ENCODE measurements around the gene UBN1. TPM values are rescaled to one million over a fixed set of nuclear protein-coding genes. Genes with fewer than 3 reads are reported as not detected.
"Not testable (repeated sequence)": the region's sequence is repeated elsewhere in the genome, so short reads cannot be mapped to it uniquely, and the experiment has no call there.

UBN1 gene
- total and polyA plus RNA-seq, 4 donors, result 7.8 to 33.2 (median 15.5) TPM

DNA sequence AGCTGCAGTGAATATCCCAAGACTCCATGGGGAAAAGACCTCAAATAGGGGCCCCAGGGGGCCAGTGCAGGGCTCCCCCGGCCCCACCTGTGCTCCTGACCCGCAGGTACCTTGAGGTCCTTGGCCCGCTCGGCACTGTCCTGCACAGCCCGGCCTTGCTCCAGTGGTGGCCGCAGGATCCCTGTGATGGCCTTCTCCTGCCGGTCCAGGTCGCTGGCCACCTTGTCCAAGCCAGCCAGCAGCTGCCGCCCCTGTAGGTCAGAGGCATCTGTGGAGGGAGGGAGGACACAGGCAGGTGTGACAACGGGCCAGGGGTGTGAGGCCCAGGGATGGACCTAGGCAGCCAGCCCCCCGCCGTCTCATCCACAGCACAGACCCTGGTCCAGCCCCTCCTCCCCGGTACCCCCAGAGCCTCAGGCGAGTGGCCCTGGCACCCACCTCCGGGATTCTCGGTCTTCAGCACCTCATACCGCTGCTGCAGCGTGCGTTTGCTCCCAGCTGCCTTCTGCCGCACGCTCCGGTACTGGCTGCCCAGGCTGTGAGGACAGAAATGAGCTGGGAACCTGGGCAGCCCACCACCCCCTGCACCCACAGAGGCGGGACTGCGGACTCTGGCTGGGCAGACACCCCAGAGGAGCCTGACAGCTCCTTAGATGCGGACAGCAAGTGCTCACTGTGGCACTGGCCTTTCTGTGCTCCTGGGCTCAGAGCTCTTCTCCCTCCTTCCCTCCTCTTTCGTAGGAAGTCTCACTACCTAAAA is 46.0 kb downstream of the UBN1 start:
- no peak overlapping the region for H3K27ac ChIP-seq (ENCODE audit: low read depth in 1 of 2, low read length in 2 of 2)
- no peaks in the 10 kb centered on the region for H3K4me1 ChIP-seq (ENCODE audit: control insufficient read depth in 1 of 2, insufficient read depth in 2 of 2, low read length in 2 of 2)
- H3K4me3 ChIP-seq (ENCODE audit: low read length in 2 of 2), result no peak overlapping the region
- no peaks in the 10 kb centered on the region for H3K27me3 ChIP-seq (ENCODE audit: control insufficient read depth in 1 of 2, insufficient read depth in 2 of 2, low read length in 1 of 2)
- peaks cover 0 to 2% of the 10 kb centered on the region in 2 donors for H3K36me3 ChIP-seq (ENCODE audit: control insufficient read depth in 1 of 2, insufficient read depth in 2 of 2, low read length in 1 of 2)
- intact Hi-C loops (cut with DNase I), result no loop called here
- DNase-seq (no peak), ATAC-seq (ENCODE audit: low FRiP score) (no peak)
- no peaks in the 10 kb centered on the region for H3K9me3 ChIP-seq (ENCODE audit: control insufficient read depth, low read length)
- 87 to 88% methylated on average over 26 of the region's 26 CpGs for WGBS, 2 donors

DNA sequence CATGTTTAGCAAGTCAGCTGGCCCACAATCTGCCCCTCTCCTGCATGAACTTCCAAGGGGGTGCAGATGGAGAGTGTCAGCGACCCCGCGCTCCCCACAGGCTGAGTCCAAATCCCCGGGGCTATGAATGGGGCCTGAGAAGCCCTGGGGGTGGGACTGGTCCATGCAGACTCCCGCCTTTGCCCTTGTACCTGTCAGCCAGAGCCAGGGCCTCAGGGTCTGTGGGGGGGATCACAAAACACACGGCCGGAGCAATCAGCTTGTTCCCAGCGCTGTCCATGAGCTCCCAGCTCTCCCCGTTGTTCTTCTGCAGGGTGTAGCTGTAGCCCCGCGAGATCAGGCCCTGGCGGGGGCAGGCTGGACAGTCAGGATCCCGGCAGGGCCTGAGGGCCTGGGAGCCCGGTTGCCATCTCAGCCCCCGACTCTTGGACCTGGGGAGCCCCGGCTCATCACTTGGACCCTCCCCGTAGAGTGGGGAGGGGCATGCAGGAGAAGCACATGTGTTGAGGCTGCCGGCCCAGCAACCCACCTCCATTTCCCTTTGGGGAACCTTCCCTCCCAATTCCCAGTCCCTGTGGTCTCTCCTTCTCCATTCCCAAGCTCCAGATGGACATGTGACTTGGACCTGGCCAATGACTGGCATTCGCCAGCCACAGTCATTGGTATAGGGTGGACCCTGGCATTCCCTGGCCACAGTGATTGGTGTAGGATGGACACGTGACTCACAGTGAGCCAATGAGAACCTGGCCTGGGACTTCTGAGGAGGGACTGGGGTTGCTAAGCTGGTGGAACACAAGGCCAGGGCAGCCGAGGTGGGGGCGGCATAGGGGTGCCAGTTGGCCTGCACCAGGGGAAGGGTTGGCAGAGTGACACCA is 47.2 kb downstream of the UBN1 start:
- Histone ChIP-seq H3K36me3 (ENCODE audit: control insufficient read depth in 1 of 2, insufficient read depth in 2 of 2, low read length in 1 of 2) (peaks cover 0 to 2% of the 10 kb centered on the region in 2 donors), H3K4me3 (ENCODE audit: low read length in 2 of 2) (no peak overlapping the region), H3K27ac (ENCODE audit: low read depth in 1 of 2, low read length in 2 of 2) (no peak overlapping the region), H3K27me3 (ENCODE audit: control insufficient read depth in 1 of 2, insufficient read depth in 2 of 2, low read length in 1 of 2) (no peaks in the 10 kb centered on the region), H3K9me3 (ENCODE audit: control insufficient read depth, low read length) (no peaks in the 10 kb centered on the region), H3K4me1 (ENCODE audit: control insufficient read depth in 1 of 2, insufficient read depth in 2 of 2, low read length in 2 of 2) (no peaks in the 10 kb centered on the region)
- intact Hi-C loops (cut with DNase I), result no loop called here
- ATAC-seq (ENCODE audit: low FRiP score) (no peak), DNase-seq (no peak)
- 86 to 88% methylated on average over 22 of the region's 22 CpGs for WGBS, 2 donors

DNA sequence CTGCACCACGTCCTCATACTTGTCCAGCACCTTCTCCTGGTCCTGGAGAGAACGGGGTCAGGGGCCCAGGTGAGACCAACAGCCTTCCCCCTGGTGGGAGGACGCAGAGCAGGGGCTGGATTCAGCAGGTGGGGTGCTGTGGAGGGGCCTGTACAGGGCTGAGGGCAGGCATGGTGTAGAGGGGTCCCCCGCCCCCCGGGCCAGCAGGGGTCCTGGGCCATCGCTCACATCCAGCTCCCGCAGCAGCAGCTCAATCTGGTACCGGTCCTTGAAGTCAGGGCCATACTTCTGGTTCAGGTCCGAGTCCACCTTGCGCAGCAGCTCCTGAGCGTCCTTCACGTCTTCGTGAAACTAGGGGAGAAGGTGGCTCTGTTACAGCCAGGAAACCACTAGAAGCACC is 48.1 kb downstream of the UBN1 start:
- Histone ChIP-seq H3K4me3 (ENCODE audit: low read length in 2 of 2) (no peak overlapping the region), H3K27ac (ENCODE audit: low read depth in 1 of 2, low read length in 2 of 2) (no peak overlapping the region), H3K9me3 (ENCODE audit: control insufficient read depth, low read length) (no peaks in the 10 kb centered on the region), H3K27me3 (ENCODE audit: control insufficient read depth in 1 of 2, insufficient read depth in 2 of 2, low read length in 1 of 2) (no peaks in the 10 kb centered on the region), H3K36me3 (ENCODE audit: control insufficient read depth in 1 of 2, insufficient read depth in 2 of 2, low read length in 1 of 2) (no peaks in the 10 kb centered on the region), H3K4me1 (ENCODE audit: control insufficient read depth in 1 of 2, insufficient read depth in 2 of 2, low read length in 2 of 2) (no peaks in the 10 kb centered on the region)
- ATAC-seq (ENCODE audit: low FRiP score) (no peak), DNase-seq (no peak)
- WGBS, 2 donors, result 92 to 93% methylated on average over 13 of the region's 13 CpGs
- intact Hi-C loops (cut with DNase I), result no loop called here

DNA sequence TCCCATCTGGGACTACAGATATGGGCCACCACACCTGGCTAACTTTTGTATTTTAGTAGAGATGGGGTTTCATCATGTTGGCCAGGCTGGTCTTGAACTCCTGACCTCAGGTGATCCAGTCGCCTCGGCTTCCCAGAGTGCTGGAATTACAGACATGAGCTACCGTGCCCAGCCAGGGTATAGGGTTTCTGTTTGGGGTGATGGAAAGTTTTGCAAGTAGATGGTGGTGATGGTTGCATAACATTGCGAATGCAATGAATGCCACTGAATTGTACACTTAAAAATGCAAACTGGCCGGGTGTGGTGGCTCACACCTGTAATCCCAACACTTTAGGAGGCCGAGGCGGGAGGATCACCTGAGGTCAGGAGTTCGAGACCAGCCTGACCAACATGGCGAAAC is 49.5 kb downstream of the UBN1 start:
- ATAC-seq (ENCODE audit: low FRiP score); intact Hi-C loops (cut with DNase I); DNase-seq; H3K4me3 ChIP-seq (ENCODE audit: low read length in 2 of 2); H3K9me3 ChIP-seq (ENCODE audit: control insufficient read depth, low read length); H3K27ac ChIP-seq (ENCODE audit: low read depth in 1 of 2, low read length in 2 of 2); H3K36me3 ChIP-seq (ENCODE audit: control insufficient read depth in 1 of 2, insufficient read depth in 2 of 2, low read length in 1 of 2); H3K27me3 ChIP-seq (ENCODE audit: control insufficient read depth in 1 of 2, insufficient read depth in 2 of 2, low read length in 1 of 2); H3K4me1 ChIP-seq (ENCODE audit: control insufficient read depth in 1 of 2, insufficient read depth in 2 of 2, low read length in 2 of 2): not testable (repeated sequence)
- 92 to 95% methylated on average over 8 to 9 of the region's 9 CpGs for WGBS, 2 donors

DNA sequence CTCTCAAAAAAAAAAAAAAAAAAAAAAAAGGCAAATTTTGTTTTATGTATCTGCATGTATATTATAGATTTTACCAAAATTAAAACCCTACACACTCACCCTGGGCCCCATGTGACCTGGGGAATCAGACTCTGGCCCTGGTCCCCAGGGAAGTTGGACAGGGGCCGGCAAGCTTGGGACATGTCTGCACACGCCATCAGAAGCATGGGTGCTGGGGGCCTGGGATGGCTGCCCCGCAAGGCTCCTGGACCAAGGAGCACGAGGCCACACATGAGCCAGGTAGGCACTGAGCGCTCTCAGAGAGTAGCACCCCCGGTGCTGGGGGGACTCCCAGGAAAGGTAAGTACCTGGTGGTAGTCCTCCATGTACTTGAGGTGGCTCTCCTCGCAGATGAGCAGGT is 50.0 kb downstream of the UBN1 start:
- WGBS, 2 donors, result 94 to 97% methylated on average over 7 of the region's 7 CpGs
- intact Hi-C loops (cut with DNase I), result no loop called here
- no peaks in the 10 kb centered on the region for H3K9me3 ChIP-seq (ENCODE audit: control insufficient read depth, low read length)
- H3K4me3 ChIP-seq (ENCODE audit: low read length in 2 of 2), result no peak overlapping the region
- H3K4me1 ChIP-seq (ENCODE audit: control insufficient read depth in 1 of 2, insufficient read depth in 2 of 2, low read length in 2 of 2), result no peaks in the 10 kb centered on the region
- DNase-seq, result no peak
- no peak overlapping the region for H3K27ac ChIP-seq (ENCODE audit: low read depth in 1 of 2, low read length in 2 of 2)
- H3K36me3 ChIP-seq (ENCODE audit: control insufficient read depth in 1 of 2, insufficient read depth in 2 of 2, low read length in 1 of 2), result no peaks in the 10 kb centered on the region
- no peaks in the 10 kb centered on the region for H3K27me3 ChIP-seq (ENCODE audit: control insufficient read depth in 1 of 2, insufficient read depth in 2 of 2, low read length in 1 of 2)
- no peak for ATAC-seq (ENCODE audit: low FRiP score)

DNA sequence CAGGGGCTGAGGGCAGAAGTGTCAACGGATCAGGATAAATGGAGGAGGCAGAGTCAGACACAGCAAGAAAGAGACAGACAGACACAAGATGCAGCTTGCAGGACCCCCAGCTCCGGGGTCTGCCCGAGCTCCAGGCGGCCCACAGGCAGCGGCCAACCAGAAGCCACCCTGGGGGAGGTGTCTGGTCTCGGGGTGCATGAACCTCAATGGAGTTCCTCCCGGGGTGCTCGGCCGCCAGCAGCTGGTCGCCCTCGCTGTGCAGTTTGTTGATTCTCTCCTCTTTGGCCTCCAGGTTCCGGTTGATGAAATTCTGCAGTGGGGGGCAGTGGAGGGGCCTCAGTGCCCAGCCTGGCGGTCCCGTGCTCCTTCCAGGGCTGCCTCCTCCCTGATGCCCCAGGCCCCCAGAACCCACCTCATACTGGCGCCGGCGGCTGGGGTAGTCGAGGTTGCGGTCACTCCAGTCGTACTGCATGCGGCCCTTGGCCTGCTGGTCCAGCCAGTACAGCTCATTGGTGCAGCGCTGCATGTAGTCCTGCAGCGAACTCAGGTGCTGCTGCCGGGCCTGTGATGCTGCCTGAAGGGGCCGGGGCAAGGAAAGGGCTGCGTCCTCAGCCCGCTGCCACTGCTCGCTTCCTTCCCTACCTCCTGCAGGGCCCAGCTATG is 51.7 kb downstream of the UBN1 start:
- no peaks in the 10 kb centered on the region for H3K4me1 ChIP-seq (ENCODE audit: control insufficient read depth in 1 of 2, insufficient read depth in 2 of 2, low read length in 2 of 2)
- WGBS, 2 donors, result 92 to 96% methylated on average over 28 of the region's 28 CpGs
- H3K27ac ChIP-seq (ENCODE audit: low read depth in 1 of 2, low read length in 2 of 2), result no peak overlapping the region
- no peaks in the 10 kb centered on the region for H3K27me3 ChIP-seq (ENCODE audit: control insufficient read depth in 1 of 2, insufficient read depth in 2 of 2, low read length in 1 of 2)
- H3K36me3 ChIP-seq (ENCODE audit: control insufficient read depth in 1 of 2, insufficient read depth in 2 of 2, low read length in 1 of 2), result no peaks in the 10 kb centered on the region
- no peaks in the 10 kb centered on the region for H3K9me3 ChIP-seq (ENCODE audit: control insufficient read depth, low read length)
- intact Hi-C loops (cut with DNase I), result no loop called here
- DNase-seq, result no peak
- no peak for ATAC-seq (ENCODE audit: low FRiP score)
- no peak overlapping the region for H3K4me3 ChIP-seq (ENCODE audit: low read length in 2 of 2)

DNA sequence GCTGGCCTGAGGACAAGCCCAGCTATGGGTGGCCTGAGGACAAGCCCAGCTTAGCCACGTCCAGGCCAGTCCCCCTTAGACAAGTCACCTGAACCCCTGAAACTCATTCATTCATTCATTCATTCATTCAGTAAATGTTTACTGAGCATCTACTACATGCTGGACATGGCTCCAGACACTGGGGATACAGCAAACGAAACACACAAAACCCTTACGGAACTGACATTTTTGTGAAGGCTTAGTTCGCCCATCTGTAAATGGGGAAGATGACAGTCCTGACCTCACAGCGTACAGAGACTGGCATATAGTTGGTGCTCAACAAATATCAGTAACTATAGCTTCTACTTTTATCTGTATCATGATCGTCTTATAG is 52.2 kb downstream of the UBN1 start:
- Histone ChIP-seq H3K27ac (ENCODE audit: low read depth in 1 of 2, low read length in 2 of 2) (no peak overlapping the region), H3K9me3 (ENCODE audit: control insufficient read depth, low read length) (no peaks in the 10 kb centered on the region), H3K36me3 (ENCODE audit: control insufficient read depth in 1 of 2, insufficient read depth in 2 of 2, low read length in 1 of 2) (no peaks in the 10 kb centered on the region), H3K27me3 (ENCODE audit: control insufficient read depth in 1 of 2, insufficient read depth in 2 of 2, low read length in 1 of 2) (no peaks in the 10 kb centered on the region), H3K4me3 (ENCODE audit: low read length in 2 of 2) (no peak overlapping the region), H3K4me1 (ENCODE audit: control insufficient read depth in 1 of 2, insufficient read depth in 2 of 2, low read length in 2 of 2) (no peaks in the 10 kb centered on the region)
- DNase-seq (no peak), ATAC-seq (ENCODE audit: low FRiP score) (no peak)
- intact Hi-C loops (cut with DNase I), result no loop called here
- 81 to 90% methylated on average over 6 of the region's 6 CpGs for WGBS, 2 donors

DNA sequence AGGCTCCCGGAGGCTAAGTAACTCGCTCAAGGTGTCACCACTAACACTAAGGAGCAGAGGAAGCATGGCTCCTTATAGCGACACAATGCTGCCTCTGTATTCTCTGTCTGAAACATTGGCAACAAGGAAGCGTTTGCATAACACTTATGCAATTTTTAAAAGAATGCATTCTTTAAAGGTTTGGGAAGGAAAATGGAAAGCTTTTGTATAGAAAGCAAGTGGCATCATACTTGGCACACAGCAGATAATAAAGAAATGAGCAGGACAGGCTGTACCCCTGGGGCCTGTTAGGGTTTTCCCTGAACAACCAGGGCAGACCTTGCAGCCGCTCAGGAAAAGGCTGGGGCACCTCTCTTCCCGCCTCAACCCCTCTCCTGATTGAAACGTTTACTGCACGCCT is 52.8 kb downstream of the UBN1 start:
- H3K36me3 ChIP-seq (ENCODE audit: control insufficient read depth in 1 of 2, insufficient read depth in 2 of 2, low read length in 1 of 2), result no peaks in the 10 kb centered on the region
- ATAC-seq (ENCODE audit: low FRiP score) (no peak), DNase-seq (no peak)
- 62 to 67% methylated on average over 8 of the region's 8 CpGs for WGBS, 2 donors
- intact Hi-C loops (cut with DNase I), result no loop called here
- no peak overlapping the region for H3K4me3 ChIP-seq (ENCODE audit: low read length in 2 of 2)
- no peak overlapping the region for H3K27ac ChIP-seq (ENCODE audit: low read depth in 1 of 2, low read length in 2 of 2)
- H3K9me3 ChIP-seq (ENCODE audit: control insufficient read depth, low read length), result no peaks in the 10 kb centered on the region
- H3K27me3 ChIP-seq (ENCODE audit: control insufficient read depth in 1 of 2, insufficient read depth in 2 of 2, low read length in 1 of 2), result no peaks in the 10 kb centered on the region
- H3K4me1 ChIP-seq (ENCODE audit: control insufficient read depth in 1 of 2, insufficient read depth in 2 of 2, low read length in 2 of 2), result no peaks in the 10 kb centered on the region

Data from aorta (tissue), 5 donors.